Renal pelvis (tissue), 3 donors: ENCODE data around the gene KIF20A. TPM values are rescaled to one million over a fixed set of nuclear protein-coding genes. Genes with fewer than 3 reads are reported as not detected.

ENCODE experiments used
- polyA plus RNA-seq, 3 donors: library from polyadenylated mRNA; unstranded; fragments of 120-200 nt; gene quantifications; one replicate each; pipeline ENCODE4 v1.2.1, GENCODE V29; 2013; ENCODE audit not compliant: insufficient read length in 3 of 3

The KIF20A gene
- polyA plus RNA-seq, 3 donors, result 40.5 to 50.7 (median 41.1) TPM

Other genes starting within 250 kb of the KIF20A start
- 10 to 100 TPM; 46.9 to 61.2 (median 54.2) TPM for gene FAM13B, start 146.0 kb upstream of the KIF20A start, polyA plus RNA-seq
- under 1 TPM; 0.09 to 0.25 (median 0.12) TPM for gene WNT8A, start 95.1 kb upstream of the KIF20A start, polyA plus RNA-seq
- gene NME5, start 39.7 kb upstream of the KIF20A start, polyA plus RNA-seq, result 10 to 100 TPM; 16.8 to 26.5 (median 25.8) TPM
- gene BRD8, start 482 bp upstream of the KIF20A start, polyA plus RNA-seq, result 100 to 1,000 TPM; 113 to 197 (median 169) TPM
- 10 to 100 TPM; 56.0 to 66.7 (median 60.3) TPM for gene CDC23, start 34.2 kb downstream of the KIF20A start, polyA plus RNA-seq
- 1 to 10 TPM; 3.1 to 4.6 (median 3.2) TPM for gene GFRA3, start 95.5 kb downstream of the KIF20A start, polyA plus RNA-seq
- gene CDC25C, start 152.7 kb downstream of the KIF20A start, polyA plus RNA-seq, result 1 to 10 TPM; 7.5 to 9.0 (median 8.9) TPM
- gene FAM53C, start 159.2 kb downstream of the KIF20A start, polyA plus RNA-seq, result 10 to 100 TPM; 31.6 to 39.7 (median 35.3) TPM
- 100 to 1,000 TPM in 2 of 3 donors, 10 to 100 TPM in 1; 86.7 to 103 (median 101) TPM for gene KDM3B, start 173.6 kb downstream of the KIF20A start, polyA plus RNA-seq